Measurements from ENCODE around the gene C6orf62.

C6orf62 gene

DNA sequence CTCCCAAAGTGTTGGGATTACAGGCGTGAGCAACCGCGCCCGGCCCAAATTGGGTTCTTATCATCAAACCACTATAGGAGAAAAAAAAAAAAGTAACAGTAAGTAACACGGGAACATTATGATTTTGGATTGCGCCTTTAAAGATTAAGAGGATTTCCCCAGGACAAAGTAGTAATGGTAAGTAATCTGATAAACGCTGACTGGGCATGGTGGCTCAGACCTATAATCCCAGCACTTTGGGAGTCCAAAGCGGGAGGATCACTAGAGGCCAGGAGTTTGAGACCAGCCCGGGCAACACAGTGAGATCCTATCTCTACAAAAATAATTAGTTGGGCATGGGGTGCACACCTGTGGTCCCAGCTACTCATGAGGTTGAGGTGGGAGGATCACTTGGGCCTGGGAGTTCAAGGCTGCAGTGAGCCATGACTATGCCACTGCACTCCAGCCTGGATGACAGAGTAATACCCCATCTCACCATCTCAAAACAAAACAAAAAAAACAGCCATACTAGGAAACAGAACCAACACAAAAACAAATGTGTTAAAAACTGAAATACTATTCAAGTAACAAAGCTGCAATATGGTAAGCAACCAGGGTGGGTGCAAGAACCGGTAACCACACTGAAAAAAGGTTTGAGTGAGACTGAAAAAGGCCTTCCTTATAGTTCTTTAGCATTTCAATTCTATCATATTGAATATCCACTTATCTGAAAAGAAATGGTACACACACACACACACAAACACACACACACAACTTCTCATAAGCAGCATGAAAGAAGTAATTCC is 8.2 kb downstream of the C6orf62 start (continued):
- no peak for TF ChIP-seq ZNF626 (tag by site-specific recombination; IDR thresholded peaks at IDR 0.05)
- no peak for TF ChIP-seq ZNF391 (tag by site-specific recombination; IDR thresholded peaks at IDR 0.05; ENCODE audit: borderline replicate concordance, low read depth)

DNA sequence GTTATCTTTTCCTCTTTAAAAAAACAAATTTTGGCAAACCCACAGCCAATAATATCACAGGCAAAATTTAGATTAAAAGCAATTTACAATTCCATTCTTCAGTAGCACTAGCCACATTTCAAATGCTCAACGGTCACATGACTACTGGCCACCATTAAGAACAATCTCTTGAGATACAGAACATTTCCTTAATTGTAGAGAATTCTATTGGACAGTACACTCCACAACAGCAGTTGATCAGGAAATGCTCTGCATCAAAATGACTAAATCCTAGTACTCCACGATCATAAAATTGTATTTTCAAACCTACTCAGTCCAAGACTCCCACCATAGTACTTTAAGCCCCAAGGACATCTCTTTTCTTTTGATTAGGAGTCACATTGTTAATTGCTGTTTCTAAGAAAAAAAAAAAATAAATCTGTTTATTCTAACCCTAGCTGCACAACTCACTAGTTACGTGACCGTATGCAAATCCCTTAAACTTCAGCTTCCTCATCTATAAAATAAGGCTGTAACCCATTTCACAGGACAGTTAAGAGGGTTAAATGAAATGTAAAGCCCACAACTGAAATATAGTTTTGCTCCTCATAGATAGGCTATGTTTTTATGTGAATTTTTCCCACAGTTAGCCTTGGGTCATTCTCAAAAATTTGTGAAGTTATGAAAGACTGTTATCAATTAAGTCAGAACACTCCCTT is 9.8 kb downstream of the C6orf62 start:
- TF ChIP-seq HOXD13 (CRISPR knock-in tag; IDR thresholded peaks at IDR 0.05; ENCODE audit: borderline replicate concordance) = no peak
- TF ChIP-seq ZNF184 (tag by site-specific recombination; IDR thresholded peaks at IDR 0.05) = no peak
- no peak for TF ChIP-seq ZNF610 (tag by site-specific recombination; IDR thresholded peaks at IDR 0.05; ENCODE audit: borderline replicate concordance)
- no peak for TF ChIP-seq ZNF654 (tag by site-specific recombination; IDR thresholded peaks at IDR 0.05; ENCODE audit: low read depth)
- TF ChIP-seq, protein P1, sequence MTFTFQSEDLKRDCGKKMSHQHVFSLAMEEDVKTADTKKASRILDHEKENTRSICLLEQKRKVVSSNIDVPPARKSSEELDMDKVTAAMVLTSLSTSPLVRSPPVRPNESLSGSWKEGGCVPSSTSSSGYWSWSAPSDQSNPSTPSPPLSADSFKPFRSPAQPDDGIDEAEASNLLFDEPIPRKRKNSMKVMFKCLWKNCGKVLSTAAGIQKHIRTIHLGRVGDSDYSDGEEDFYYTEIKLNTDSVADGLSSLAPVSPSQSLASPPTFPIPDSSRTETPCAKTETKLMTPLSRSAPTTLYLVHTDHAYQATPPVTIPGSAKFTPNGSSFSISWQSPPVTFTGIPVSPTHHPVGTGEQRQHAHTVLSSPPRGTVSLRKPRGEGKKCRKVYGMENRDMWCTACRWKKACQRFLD (tag by site-specific recombination; IDR thresholded peaks at IDR 0.05) = no peak
- TF ChIP-seq ZXDB (tag by site-specific recombination; IDR thresholded peaks at IDR 0.05) = no peak
- TF ChIP-seq ZNF521 (tag by site-specific recombination; IDR thresholded peaks at IDR 0.05) = no peak
- no peak for TF ChIP-seq ZBTB21 (tag by site-specific recombination; IDR thresholded peaks at IDR 0.05)
- TF ChIP-seq KLF8 (tag by site-specific recombination; IDR thresholded peaks at IDR 0.05) = no peak
- TF ChIP-seq ZFP37 (tag by site-specific recombination; IDR thresholded peaks at IDR 0.05) = no peak
- TF ChIP-seq ZNF169 (tag by site-specific recombination; IDR thresholded peaks at IDR 0.05) = no peak
- no peak for TF ChIP-seq ZNF211 (tag by site-specific recombination; IDR thresholded peaks at IDR 0.05; ENCODE audit: low read depth)
- TF ChIP-seq ZNF221 (tag by site-specific recombination; IDR thresholded peaks at IDR 0.05; ENCODE audit: borderline replicate concordance) = no peak
- TF ChIP-seq, protein P2, sequence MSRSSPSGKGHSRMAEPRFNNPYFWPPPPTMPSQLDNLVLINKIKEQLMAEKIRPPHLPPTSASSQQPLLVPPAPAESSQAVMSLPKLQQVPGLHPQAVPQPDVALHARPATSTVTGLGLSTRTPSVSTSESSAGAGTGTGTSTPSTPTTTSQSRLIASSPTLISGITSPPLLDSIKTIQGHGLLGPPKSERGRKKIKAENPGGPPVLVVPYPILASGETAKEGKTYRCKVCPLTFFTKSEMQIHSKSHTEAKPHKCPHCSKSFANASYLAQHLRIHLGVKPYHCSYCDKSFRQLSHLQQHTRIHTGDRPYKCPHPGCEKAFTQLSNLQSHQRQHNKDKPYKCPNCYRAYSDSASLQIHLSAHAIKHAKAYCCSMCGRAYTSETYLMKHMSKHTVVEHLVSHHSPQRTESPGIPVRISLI (tag by site-specific recombination; IDR thresholded peaks at IDR 0.05) = no peak
- TF ChIP-seq ZSCAN16 (tag by site-specific recombination; IDR thresholded peaks at IDR 0.05) = no peak
- no peak for TF ChIP-seq SP3 (tag by site-specific recombination; IDR thresholded peaks at IDR 0.05)
- TF ChIP-seq SP7 (tag by site-specific recombination; IDR thresholded peaks at IDR 0.05) = no peak
- TF ChIP-seq ZNF48 (tag by site-specific recombination; IDR thresholded peaks at IDR 0.05) = no peak
- TF ChIP-seq ZNF266 (tag by site-specific recombination; IDR thresholded peaks at IDR 0.05; ENCODE audit: low read depth) = no peak
- CTCF ChIA-PET = interaction anchor here (0.6 to 2.4 kb wide), 3 partner anchors 55 to 144 kb away, joined by 3 to 12 read pairs (median 4); no protein-coding TSS in a partner anchor

DNA sequence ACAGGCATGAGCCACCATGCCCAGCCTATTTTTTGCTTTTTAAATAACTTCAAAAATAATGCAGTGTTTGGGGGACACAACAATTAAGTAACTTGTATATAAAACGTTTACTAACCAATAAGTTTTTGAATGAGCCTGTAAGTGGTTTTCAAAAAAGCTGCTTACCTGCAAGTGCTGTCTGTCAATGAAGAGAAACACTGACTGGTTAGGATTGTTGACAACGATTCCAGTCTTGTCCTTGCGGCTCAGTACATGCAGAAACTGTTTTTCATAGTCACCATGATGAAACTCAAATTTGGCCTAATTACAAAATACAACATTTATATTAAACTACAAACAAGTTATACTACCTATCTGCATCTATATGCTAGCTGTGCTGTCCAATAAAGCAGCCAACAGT is 10.3 kb downstream of the C6orf62 start:
- H3K9me3 ChIP-seq (ENCODE audit: control insufficient read depth, insufficient read depth, low read depth, low read length) = no peaks in the 10 kb centered on the region
- TF ChIP-seq ZNF311 (tag by site-specific recombination; IDR thresholded peaks at IDR 0.05; ENCODE audit: borderline replicate concordance) = no peak
- TF ChIP-seq, protein P3, sequence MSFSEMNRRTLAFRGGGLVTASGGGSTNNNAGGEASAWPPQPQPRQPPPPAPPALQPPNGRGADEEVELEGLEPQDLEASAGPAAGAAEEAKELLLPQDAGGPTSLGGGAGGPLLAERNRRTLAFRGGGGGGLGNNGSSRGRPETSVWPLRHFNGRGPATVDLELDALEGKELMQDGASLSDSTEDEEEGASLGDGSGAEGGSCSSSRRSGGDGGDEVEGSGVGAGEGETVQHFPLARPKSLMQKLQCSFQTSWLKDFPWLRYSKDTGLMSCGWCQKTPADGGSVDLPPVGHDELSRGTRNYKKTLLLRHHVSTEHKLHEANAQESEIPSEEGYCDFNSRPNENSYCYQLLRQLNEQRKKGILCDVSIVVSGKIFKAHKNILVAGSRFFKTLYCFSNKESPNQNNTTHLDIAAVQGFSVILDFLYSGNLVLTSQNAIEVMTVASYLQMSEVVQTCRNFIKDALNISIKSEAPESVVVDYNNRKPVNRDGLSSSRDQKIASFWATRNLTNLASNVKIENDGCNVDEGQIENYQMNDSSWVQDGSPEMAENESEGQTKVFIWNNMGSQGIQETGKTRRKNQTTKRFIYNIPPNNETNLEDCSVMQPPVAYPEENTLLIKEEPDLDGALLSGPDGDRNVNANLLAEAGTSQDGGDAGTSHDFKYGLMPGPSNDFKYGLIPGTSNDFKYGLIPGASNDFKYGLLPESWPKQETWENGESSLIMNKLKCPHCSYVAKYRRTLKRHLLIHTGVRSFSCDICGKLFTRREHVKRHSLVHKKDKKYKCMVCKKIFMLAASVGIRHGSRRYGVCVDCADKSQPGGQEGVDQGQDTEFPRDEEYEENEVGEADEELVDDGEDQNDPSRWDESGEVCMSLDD (tag by site-specific recombination; IDR thresholded peaks at IDR 0.05) = no peak
- no peak for TF ChIP-seq ZNF701 (tag by site-specific recombination; IDR thresholded peaks at IDR 0.05)
- H3K36me3 ChIP-seq (ENCODE audit: control insufficient read depth in 2 of 2, insufficient read depth in 1 of 2, low read length in 2 of 2) = peaks cover 81 to 98% of the 10 kb centered on the region in 2 experiments
- no peak overlapping the region for H3K27ac ChIP-seq (ENCODE audit: extremely low read depth, low read depth, low read length)
- no peak overlapping the region for H3K4me3 ChIP-seq (ENCODE audit: low read depth, low read length)
- ChIA-PET POLR2A (interaction anchor here (0.7 kb wide), 1 partner anchor 94 kb away, joined by 3 read pairs; no protein-coding TSS in a partner anchor), CTCF (interaction anchor here (0.9 kb wide), 1 partner anchor 80 kb away, joined by 3 read pairs; no protein-coding TSS in a partner anchor)
- H3K4me1 ChIP-seq (ENCODE audit: control insufficient read depth, insufficient read depth, low read length) = no peaks in the 10 kb centered on the region

More for the DNA sequence above, 9.8 kb downstream of the C6orf62 start:
- H3K27ac ChIP-seq (ENCODE audit: extremely low read depth, low read depth, low read length) = no peak overlapping the region
- POLR2A ChIA-PET = no interaction called here
- no peak overlapping the region for H3K4me3 ChIP-seq (ENCODE audit: low read depth, low read length)
- H3K9me3 ChIP-seq (ENCODE audit: control insufficient read depth, insufficient read depth, low read depth, low read length) = no peaks in the 10 kb centered on the region
- H3K36me3 ChIP-seq (ENCODE audit: control insufficient read depth in 2 of 2, insufficient read depth in 1 of 2, low read length in 2 of 2) = peaks cover 87 to 98% of the 10 kb centered on the region in 2 experiments
- H3K4me1 ChIP-seq (ENCODE audit: control insufficient read depth, insufficient read depth, low read length) = no peaks in the 10 kb centered on the region

Measured in HEK293 (cell line).